ENCODE measurements around the gene SNX10. TPM values are rescaled to one million over a fixed set of nuclear protein-coding genes. Genes with fewer than 3 reads are reported as not detected.

SNX10 gene
- polyA plus RNA-seq, 1 donor (not counting 4 experiments of a cell fraction or from before 2014, with no cell fraction given) = 7.0 TPM

GRCh38 chr7:26388256-26388655 is 96.6 kb downstream of the SNX10 start:
- Histone ChIP-seq H4K20me1 (ENCODE audit: control insufficient read depth, extremely low read depth, insufficient read depth, low read length) (no peaks in the 10 kb centered on the region), H3K4me1 (ENCODE audit: control insufficient read depth, extremely low read depth, insufficient read depth, low read length) (no peaks in the 10 kb centered on the region), H3K79me2 (ENCODE audit: control insufficient read depth, insufficient read depth, low read length) (no peaks in the 10 kb centered on the region), H3K4me3 (ENCODE audit: control insufficient read depth in 2 of 3, extremely low read depth in 1 of 3, insufficient read depth in 2 of 3, low read depth in 1 of 3, low read length in 3 of 3) (no peak overlapping the region), H3K9ac (ENCODE audit: control insufficient read depth, extremely low read depth, insufficient read depth, low read length) (no peak overlapping the region), H3K36me3 (ENCODE audit: control insufficient read depth in 2 of 2, extremely low read depth in 1 of 2, insufficient read depth in 2 of 2, low read length in 2 of 2) (no peaks in the 10 kb centered on the region), H3K27me3 (ENCODE audit: control insufficient read depth, extremely low read depth, insufficient read depth, low read length) (peaks cover 34% of the 10 kb centered on the region), H3K27ac (ENCODE audit: control insufficient read depth, insufficient read depth, low read length) (no peak overlapping the region), H3K4me2 (ENCODE audit: control insufficient read depth, extremely low read depth, insufficient read depth, low read depth, low read length) (no peak overlapping the region), H3K9me3 (ENCODE audit: control insufficient read depth, low read depth, low read length) (no peaks in the 10 kb centered on the region), H2AFZ (ENCODE audit: control insufficient read depth, low read length) (no peak overlapping the region), H3K9me1 (ENCODE audit: control insufficient read depth, extremely low read depth, insufficient read depth, low read length) (no peaks in the 10 kb centered on the region)
- dilution Hi-C loops (cut with MboI; ENCODE audit: extremely low pct_ligation_motif_present, low sequenced_read_pairs) = no loop called here
- DNase-seq (ENCODE audit: low read depth, low spot score) (no peak), FAIRE-seq (no peak)
- TF ChIP-seq CTCF (optimal IDR thresholded peaks at IDR 0.05 in 1 of 3, IDR thresholded peaks at IDR 0.05 in 1 of 3, conservative IDR thresholded peaks at IDR 0.05 in 1 of 3; ENCODE audit: extremely low read depth in 1 of 3, insufficient read depth in 2 of 3, low read length in 3 of 3) (no peak), EZH2 (IDR thresholded peaks at IDR 0.05; ENCODE audit: low read length) (no peak)

GRCh38 chr7:26390016-26390415 is 98.4 kb downstream of the SNX10 start:
- FAIRE-seq = no peak

More at GRCh38 chr7:26390016-26390415, 98.4 kb downstream of the SNX10 start:
- no peak overlapping the region for H3K9ac ChIP-seq (ENCODE audit: control insufficient read depth, extremely low read depth, insufficient read depth, low read length)
- H3K4me1 ChIP-seq (ENCODE audit: control insufficient read depth, extremely low read depth, insufficient read depth, low read length) = no peaks in the 10 kb centered on the region
- no peaks in the 10 kb centered on the region for H3K9me3 ChIP-seq (ENCODE audit: control insufficient read depth, low read depth, low read length)
- H4K20me1 ChIP-seq (ENCODE audit: control insufficient read depth, extremely low read depth, insufficient read depth, low read length) = no peaks in the 10 kb centered on the region
- dilution Hi-C loops (cut with MboI; ENCODE audit: extremely low pct_ligation_motif_present, low sequenced_read_pairs) = no loop called here
- no peak overlapping the region for H3K27ac ChIP-seq (ENCODE audit: control insufficient read depth, insufficient read depth, low read length)
- no peak overlapping the region for H3K4me2 ChIP-seq (ENCODE audit: control insufficient read depth, extremely low read depth, insufficient read depth, low read depth, low read length)
- no peaks in the 10 kb centered on the region for H3K79me2 ChIP-seq (ENCODE audit: control insufficient read depth, insufficient read depth, low read length)
- no peak for TF ChIP-seq EZH2 (IDR thresholded peaks at IDR 0.05; ENCODE audit: low read length)
- no peak for TF ChIP-seq CTCF (optimal IDR thresholded peaks at IDR 0.05 in 1 of 3, IDR thresholded peaks at IDR 0.05 in 1 of 3, conservative IDR thresholded peaks at IDR 0.05 in 1 of 3; ENCODE audit: extremely low read depth in 1 of 3, insufficient read depth in 2 of 3, low read length in 3 of 3)
- no peaks in the 10 kb centered on the region for H3K9me1 ChIP-seq (ENCODE audit: control insufficient read depth, extremely low read depth, insufficient read depth, low read length)
- H3K27me3 ChIP-seq (ENCODE audit: control insufficient read depth, extremely low read depth, insufficient read depth, low read length) = peaks cover 32% of the 10 kb centered on the region
- no peak for DNase-seq (ENCODE audit: low read depth, low spot score)
- no peak overlapping the region for H2AFZ ChIP-seq (ENCODE audit: control insufficient read depth, low read length)
- H3K4me3 ChIP-seq (ENCODE audit: control insufficient read depth in 2 of 3, extremely low read depth in 1 of 3, insufficient read depth in 2 of 3, low read depth in 1 of 3, low read length in 3 of 3) = no peak overlapping the region
- H3K36me3 ChIP-seq (ENCODE audit: control insufficient read depth in 2 of 2, extremely low read depth in 1 of 2, insufficient read depth in 2 of 2, low read length in 2 of 2) = no peaks in the 10 kb centered on the region

Data from keratinocyte (primary cell).